ENCODE measurements around the gene FGD6. TPM values are rescaled to one million over a fixed set of nuclear protein-coding genes. Genes with fewer than 3 reads are reported as not detected.
A peak's percentile ranks its signal among the peaks of the same experiment; 100 is the strongest.

FGD6 gene
- total and polyA plus RNA-seq, 2 donors (not counting 1 experiment from before 2014, with no cell fraction given), result 3.3 to 4.7 TPM

GRCh38 chr12:95083471-95083870, 133.8 kb downstream of the FGD6 start:
- no peaks in the 10 kb centered on the region for H3K79me2 ChIP-seq (ENCODE audit: control insufficient read depth, insufficient read depth, low read length)
- H3K4me3 ChIP-seq (replicated peaks in 1 of 4; ENCODE audit: control extremely low read depth in 1 of 4, insufficient read depth in 1 of 4, low read depth in 3 of 4, low read length in 4 of 4), result no peak overlapping the region
- H3K9ac ChIP-seq (ENCODE audit: insufficient read depth, low read length), result no peak overlapping the region
- H4K20me1 ChIP-seq (ENCODE audit: control insufficient read depth, extremely low read depth, insufficient read depth, low read length), result no peaks in the 10 kb centered on the region
- no peaks in the 10 kb centered on the region for H3K9me3 ChIP-seq (ENCODE audit: control insufficient read depth, insufficient read depth, low read depth, low read length)
- H2AFZ ChIP-seq (ENCODE audit: low read length), result no peak overlapping the region
- peak overlapping the region; percentile 1 for H3K27ac ChIP-seq (ENCODE audit: insufficient read depth, low read length)
- H3K27me3 ChIP-seq (ENCODE audit: control insufficient read depth, insufficient read depth, low read length), result no peaks in the 10 kb centered on the region
- no peaks in the 10 kb centered on the region for H3K36me3 ChIP-seq (ENCODE audit: control insufficient read depth, insufficient read depth, low read length)
- H3K4me2 ChIP-seq (ENCODE audit: extremely low read depth, insufficient read depth, low read length), result peak overlapping the region; percentile 23
- H3K4me1 ChIP-seq (ENCODE audit: control insufficient read depth, extremely low read depth, insufficient read depth, low read length), result peaks cover 10% of the 10 kb centered on the region
- DNase-seq (ENCODE audit: low read depth in 2 of 2), result peak; percentile 55 to 68
- TF ChIP-seq, protein P1, sequence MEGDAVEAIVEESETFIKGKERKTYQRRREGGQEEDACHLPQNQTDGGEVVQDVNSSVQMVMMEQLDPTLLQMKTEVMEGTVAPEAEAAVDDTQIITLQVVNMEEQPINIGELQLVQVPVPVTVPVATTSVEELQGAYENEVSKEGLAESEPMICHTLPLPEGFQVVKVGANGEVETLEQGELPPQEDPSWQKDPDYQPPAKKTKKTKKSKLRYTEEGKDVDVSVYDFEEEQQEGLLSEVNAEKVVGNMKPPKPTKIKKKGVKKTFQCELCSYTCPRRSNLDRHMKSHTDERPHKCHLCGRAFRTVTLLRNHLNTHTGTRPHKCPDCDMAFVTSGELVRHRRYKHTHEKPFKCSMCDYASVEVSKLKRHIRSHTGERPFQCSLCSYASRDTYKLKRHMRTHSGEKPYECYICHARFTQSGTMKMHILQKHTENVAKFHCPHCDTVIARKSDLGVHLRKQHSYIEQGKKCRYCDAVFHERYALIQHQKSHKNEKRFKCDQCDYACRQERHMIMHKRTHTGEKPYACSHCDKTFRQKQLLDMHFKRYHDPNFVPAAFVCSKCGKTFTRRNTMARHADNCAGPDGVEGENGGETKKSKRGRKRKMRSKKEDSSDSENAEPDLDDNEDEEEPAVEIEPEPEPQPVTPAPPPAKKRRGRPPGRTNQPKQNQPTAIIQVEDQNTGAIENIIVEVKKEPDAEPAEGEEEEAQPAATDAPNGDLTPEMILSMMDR (conservative IDR thresholded peaks at IDR 0.05 in 1 of 2, IDR thresholded peaks at IDR 0.05 in 1 of 2; ENCODE audit: low read depth in 1 of 2, low read length in 2 of 2), result no peak
- TF ChIP-seq EZH2 (IDR thresholded peaks at IDR 0.05; ENCODE audit: low read length, missing control alignments), result no peak

DNA sequence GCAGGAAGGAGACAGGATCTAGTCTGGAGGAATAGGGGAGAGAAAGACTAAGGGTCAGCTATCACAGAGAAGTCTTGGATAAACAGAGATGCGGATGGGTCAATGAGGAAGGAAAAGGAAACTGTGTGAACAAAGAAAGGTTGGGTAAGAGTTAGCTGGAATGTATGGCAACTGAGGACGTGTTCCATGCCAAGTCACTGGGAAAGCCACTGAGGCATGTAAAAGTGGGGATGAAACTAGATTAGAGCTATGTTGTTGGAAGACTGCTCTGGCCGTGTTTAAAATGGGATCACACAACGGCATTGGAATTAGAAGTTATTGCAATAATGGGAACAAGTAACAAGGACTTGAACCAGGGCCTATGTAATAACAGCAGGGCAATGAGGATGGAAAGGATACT, 139.9 kb downstream of the FGD6 start:
- TF ChIP-seq, protein P1 (conservative IDR thresholded peaks at IDR 0.05 in 1 of 2, IDR thresholded peaks at IDR 0.05 in 1 of 2; ENCODE audit: low read depth in 1 of 2, low read length in 2 of 2), result no peak
- no peak for TF ChIP-seq EZH2 (IDR thresholded peaks at IDR 0.05; ENCODE audit: low read length, missing control alignments)
- H3K4me3 ChIP-seq (replicated peaks in 1 of 4; ENCODE audit: control extremely low read depth in 1 of 4, insufficient read depth in 1 of 4, low read depth in 3 of 4, low read length in 4 of 4), result no peak overlapping the region
- peak in 1 of 2 donors; percentile 18 for DNase-seq (ENCODE audit: low read depth in 2 of 2)
- no peak overlapping the region for H3K27ac ChIP-seq (ENCODE audit: insufficient read depth, low read length)
- H2AFZ ChIP-seq (ENCODE audit: low read length), result no peak overlapping the region
- no peaks in the 10 kb centered on the region for H3K36me3 ChIP-seq (ENCODE audit: control insufficient read depth, insufficient read depth, low read length)
- no peak overlapping the region for H3K4me2 ChIP-seq (ENCODE audit: extremely low read depth, insufficient read depth, low read length)
- no peaks in the 10 kb centered on the region for H3K9me3 ChIP-seq (ENCODE audit: control insufficient read depth, insufficient read depth, low read depth, low read length)
- peaks cover 1% of the 10 kb centered on the region for H3K79me2 ChIP-seq (ENCODE audit: control insufficient read depth, insufficient read depth, low read length)
- no peak overlapping the region for H3K9ac ChIP-seq (ENCODE audit: insufficient read depth, low read length)
- H3K27me3 ChIP-seq (ENCODE audit: control insufficient read depth, insufficient read depth, low read length), result no peaks in the 10 kb centered on the region
- H4K20me1 ChIP-seq (ENCODE audit: control insufficient read depth, extremely low read depth, insufficient read depth, low read length), result no peaks in the 10 kb centered on the region
- H3K4me1 ChIP-seq (ENCODE audit: control insufficient read depth, extremely low read depth, insufficient read depth, low read length), result no peaks in the 10 kb centered on the region

DNA sequence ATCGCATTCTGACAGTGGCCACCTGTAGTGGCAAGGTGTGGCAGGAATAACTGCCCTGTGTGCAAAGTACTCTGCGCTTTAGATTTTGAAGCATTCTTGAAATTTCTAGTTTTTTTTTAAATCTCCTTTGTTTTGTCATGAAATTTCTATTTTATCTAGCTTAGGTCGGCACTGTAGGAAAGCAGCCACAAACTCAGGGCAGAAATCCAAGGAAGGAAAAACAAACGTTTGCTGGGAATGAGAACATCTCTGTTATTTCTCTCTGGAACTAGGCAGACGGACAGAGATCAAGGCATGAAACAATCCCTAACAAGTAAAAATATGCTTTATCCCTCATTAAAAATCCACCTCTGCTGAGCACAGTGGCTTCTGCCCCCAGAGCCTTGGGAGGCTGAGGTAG, 142.5 kb downstream of the FGD6 start:
- Histone ChIP-seq H3K9ac (ENCODE audit: insufficient read depth, low read length) (no peak overlapping the region), H3K27ac (ENCODE audit: insufficient read depth, low read length) (no peak overlapping the region), H3K4me1 (ENCODE audit: control insufficient read depth, extremely low read depth, insufficient read depth, low read length) (no peaks in the 10 kb centered on the region), H3K4me2 (ENCODE audit: extremely low read depth, insufficient read depth, low read length) (no peak overlapping the region), H3K27me3 (ENCODE audit: control insufficient read depth, insufficient read depth, low read length) (no peaks in the 10 kb centered on the region), H3K79me2 (ENCODE audit: control insufficient read depth, insufficient read depth, low read length) (peaks cover 10% of the 10 kb centered on the region), H3K36me3 (ENCODE audit: control insufficient read depth, insufficient read depth, low read length) (no peaks in the 10 kb centered on the region), H2AFZ (ENCODE audit: low read length) (no peak overlapping the region), H3K9me3 (ENCODE audit: control insufficient read depth, insufficient read depth, low read depth, low read length) (no peaks in the 10 kb centered on the region), H4K20me1 (ENCODE audit: control insufficient read depth, extremely low read depth, insufficient read depth, low read length) (no peaks in the 10 kb centered on the region), H3K4me3 (replicated peaks in 1 of 4; ENCODE audit: control extremely low read depth in 1 of 4, insufficient read depth in 1 of 4, low read depth in 3 of 4, low read length in 4 of 4) (no peak overlapping the region)
- no peak for TF ChIP-seq EZH2 (IDR thresholded peaks at IDR 0.05; ENCODE audit: low read length, missing control alignments)
- TF ChIP-seq, protein P1 (conservative IDR thresholded peaks at IDR 0.05 in 1 of 2, IDR thresholded peaks at IDR 0.05 in 1 of 2; ENCODE audit: low read depth in 1 of 2, low read length in 2 of 2), result no peak
- DNase-seq (ENCODE audit: low read depth in 2 of 2), result peak in 1 of 2 donors; percentile 43

Data from fibroblast of lung (primary cell).